Measurements from ENCODE around the gene SCYL1. TPM values are rescaled to one million over a fixed set of nuclear protein-coding genes. Genes with fewer than 3 reads are reported as not detected.

The SCYL1 gene
- total RNA-seq, 1 donor from 2014 or later: 16.9 TPM

DNA sequence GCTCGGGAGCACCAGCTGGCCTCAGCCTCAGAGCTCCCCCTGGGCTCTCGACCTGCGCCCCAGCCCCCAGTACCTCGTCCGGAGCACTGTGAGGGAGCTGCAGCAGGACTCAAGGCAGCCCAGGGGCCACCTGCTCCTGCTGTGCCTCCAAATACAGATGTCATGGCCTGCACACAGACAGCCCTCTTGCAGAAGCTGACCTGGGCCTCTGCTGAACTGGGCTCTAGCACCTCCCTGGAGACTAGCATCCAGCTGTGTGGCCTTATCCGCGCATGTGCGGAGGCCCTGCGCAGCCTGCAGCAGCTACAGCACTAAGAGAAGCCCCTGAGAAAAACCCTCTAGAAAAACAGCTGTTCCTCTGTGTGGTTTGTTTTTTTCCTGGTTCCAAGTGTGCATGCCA is 46.5 kb downstream of the SCYL1 start:
- Histone ChIP-seq H4K20me1 (ENCODE audit: low read depth) (peaks cover 48% of the 10 kb centered on the region), H3K79me2 (ENCODE audit: low read depth) (peaks cover 40% of the 10 kb centered on the region)
- no peak overlapping the region for H3K27ac Mint-ChIP-seq

DNA sequence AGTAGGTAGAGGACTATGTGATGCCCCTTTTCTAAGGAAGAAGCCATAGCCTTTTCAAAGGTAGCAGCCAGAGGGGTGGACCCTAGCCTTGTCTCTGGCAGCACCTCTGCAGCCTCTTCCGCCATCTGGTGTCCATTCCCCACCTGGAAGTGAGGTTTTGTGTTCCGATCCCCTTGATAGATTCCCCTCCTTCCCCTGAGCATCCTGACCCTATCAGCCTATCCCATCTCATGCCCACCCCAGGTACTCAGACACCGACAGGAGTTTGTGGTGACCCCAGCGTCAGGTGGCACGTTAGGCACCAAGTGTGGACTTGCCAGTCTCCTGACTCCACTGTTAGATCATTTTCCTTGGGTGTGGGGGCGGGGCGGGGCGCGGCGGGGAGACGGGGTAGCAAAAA is 47.1 kb downstream of the SCYL1 start:
- Histone ChIP-seq H2AFZ (replicated peaks) (no peak overlapping the region), H3K9me3 (ENCODE audit: low read depth) (no peaks in the 10 kb centered on the region), H3K9ac (no peak overlapping the region), H3K27me3 (peaks cover 32% of the 10 kb centered on the region), H3F3A (ENCODE audit: low read depth) (peaks cover 72% of the 10 kb centered on the region), H3K79me2 (ENCODE audit: low read depth) (peaks cover 40% of the 10 kb centered on the region), H4K20me1 (ENCODE audit: low read depth) (peaks cover 52% of the 10 kb centered on the region), H3K36me3 (no peaks in the 10 kb centered on the region), H3K27ac (no peak overlapping the region), H3K4me3 (peak overlapping the region; percentile 65), H3K4me1 (peaks cover 27% of the 10 kb centered on the region), H3K4me2 (peak overlapping the region; percentile 97)
- H3K4me1 Mint-ChIP-seq: peaks cover 56% of the 10 kb centered on the region
- peaks cover 13% of the 10 kb centered on the region for H3K36me3 Mint-ChIP-seq
- peak; percentile 86 for DNase-seq (ENCODE audit: low spot score)
- peaks cover 25% of the 10 kb centered on the region for H3K27me3 Mint-ChIP-seq (ENCODE audit: insufficient read depth, low read depth)
- H3K4me3 Mint-ChIP-seq: peak overlapping the region; percentile 90
- H3K9me3 Mint-ChIP-seq: no peaks in the 10 kb centered on the region
- TF ChIP-seq, protein P1, sequence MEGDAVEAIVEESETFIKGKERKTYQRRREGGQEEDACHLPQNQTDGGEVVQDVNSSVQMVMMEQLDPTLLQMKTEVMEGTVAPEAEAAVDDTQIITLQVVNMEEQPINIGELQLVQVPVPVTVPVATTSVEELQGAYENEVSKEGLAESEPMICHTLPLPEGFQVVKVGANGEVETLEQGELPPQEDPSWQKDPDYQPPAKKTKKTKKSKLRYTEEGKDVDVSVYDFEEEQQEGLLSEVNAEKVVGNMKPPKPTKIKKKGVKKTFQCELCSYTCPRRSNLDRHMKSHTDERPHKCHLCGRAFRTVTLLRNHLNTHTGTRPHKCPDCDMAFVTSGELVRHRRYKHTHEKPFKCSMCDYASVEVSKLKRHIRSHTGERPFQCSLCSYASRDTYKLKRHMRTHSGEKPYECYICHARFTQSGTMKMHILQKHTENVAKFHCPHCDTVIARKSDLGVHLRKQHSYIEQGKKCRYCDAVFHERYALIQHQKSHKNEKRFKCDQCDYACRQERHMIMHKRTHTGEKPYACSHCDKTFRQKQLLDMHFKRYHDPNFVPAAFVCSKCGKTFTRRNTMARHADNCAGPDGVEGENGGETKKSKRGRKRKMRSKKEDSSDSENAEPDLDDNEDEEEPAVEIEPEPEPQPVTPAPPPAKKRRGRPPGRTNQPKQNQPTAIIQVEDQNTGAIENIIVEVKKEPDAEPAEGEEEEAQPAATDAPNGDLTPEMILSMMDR (IDR thresholded peaks at IDR 0.05): peak; percentile 51
- TF ChIP-seq EZH2phosphoT487 (IDR thresholded peaks at IDR 0.05): no peak
- no peak overlapping the region for H3K27ac Mint-ChIP-seq

More for the DNA sequence above, 46.5 kb downstream of the SCYL1 start:
- H3K4me3 ChIP-seq: peak overlapping the region; percentile 93
- Mint-ChIP-seq H3K36me3 (peaks cover 13% of the 10 kb centered on the region), H3K27me3 (ENCODE audit: insufficient read depth, low read depth) (peaks cover 22% of the 10 kb centered on the region), H3K4me3 (peak overlapping the region; percentile 90), H3K9me3 (no peaks in the 10 kb centered on the region), H3K4me1 (peaks cover 56% of the 10 kb centered on the region)
- peaks cover 27% of the 10 kb centered on the region for H3K27me3 ChIP-seq
- H3K4me1 ChIP-seq: peaks cover 27% of the 10 kb centered on the region
- DNase-seq (ENCODE audit: low spot score): no peak
- H3K27ac ChIP-seq: no peak overlapping the region
- TF ChIP-seq, protein P1 (IDR thresholded peaks at IDR 0.05): no peak
- no peaks in the 10 kb centered on the region for H3K9me3 ChIP-seq (ENCODE audit: low read depth)
- no peaks in the 10 kb centered on the region for H3K36me3 ChIP-seq
- H2AFZ ChIP-seq (replicated peaks): no peak overlapping the region
- H3K9ac ChIP-seq: no peak overlapping the region
- H3K4me2 ChIP-seq: peak overlapping the region; percentile 97
- peaks cover 67% of the 10 kb centered on the region for H3F3A ChIP-seq (ENCODE audit: low read depth)

DNA sequence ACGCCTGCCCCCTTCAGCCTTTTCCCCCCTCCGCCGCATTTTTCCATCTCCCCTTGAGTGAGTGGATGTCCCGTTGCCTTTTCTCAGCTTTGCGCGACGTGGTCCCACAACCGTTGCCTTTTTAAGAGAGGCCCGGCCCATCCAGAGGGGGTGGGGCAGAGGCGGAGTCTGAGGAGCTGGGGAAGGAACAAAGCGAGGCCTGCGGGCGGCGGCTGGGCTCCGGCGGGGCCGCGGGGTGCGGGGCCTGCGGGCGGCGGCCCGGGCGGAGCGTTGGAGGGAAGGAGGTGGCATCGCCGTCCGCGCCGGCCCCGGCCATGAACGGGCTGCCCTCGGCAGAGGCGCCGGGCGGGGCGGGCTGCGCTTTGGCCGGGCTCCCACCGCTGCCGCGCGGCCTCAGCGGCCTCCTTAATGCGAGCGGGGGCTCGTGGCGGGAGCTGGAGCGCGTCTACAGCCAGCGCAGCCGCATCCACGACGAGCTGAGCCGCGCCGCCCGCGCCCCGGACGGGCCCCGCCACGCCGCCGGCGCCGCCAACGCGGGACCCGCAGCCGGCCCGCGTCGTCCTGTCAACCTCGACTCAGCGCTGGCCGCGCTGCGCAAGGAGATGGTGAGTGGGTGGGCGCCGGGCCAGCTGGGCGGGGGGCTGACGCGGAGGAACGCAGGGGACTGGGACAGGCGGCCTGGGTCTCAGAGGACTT is 47.6 kb downstream of the SCYL1 start, which contains the start of gene FAM89B:
Gene FAM89B, plus strand, starts transcription at position 183 of the 696 bp plus-strand sequence. Its CDS starts 132 bp downstream, at position 315.
- H3K4me1 Mint-ChIP-seq: peaks cover 55% of the 10 kb centered on the region

DNA sequence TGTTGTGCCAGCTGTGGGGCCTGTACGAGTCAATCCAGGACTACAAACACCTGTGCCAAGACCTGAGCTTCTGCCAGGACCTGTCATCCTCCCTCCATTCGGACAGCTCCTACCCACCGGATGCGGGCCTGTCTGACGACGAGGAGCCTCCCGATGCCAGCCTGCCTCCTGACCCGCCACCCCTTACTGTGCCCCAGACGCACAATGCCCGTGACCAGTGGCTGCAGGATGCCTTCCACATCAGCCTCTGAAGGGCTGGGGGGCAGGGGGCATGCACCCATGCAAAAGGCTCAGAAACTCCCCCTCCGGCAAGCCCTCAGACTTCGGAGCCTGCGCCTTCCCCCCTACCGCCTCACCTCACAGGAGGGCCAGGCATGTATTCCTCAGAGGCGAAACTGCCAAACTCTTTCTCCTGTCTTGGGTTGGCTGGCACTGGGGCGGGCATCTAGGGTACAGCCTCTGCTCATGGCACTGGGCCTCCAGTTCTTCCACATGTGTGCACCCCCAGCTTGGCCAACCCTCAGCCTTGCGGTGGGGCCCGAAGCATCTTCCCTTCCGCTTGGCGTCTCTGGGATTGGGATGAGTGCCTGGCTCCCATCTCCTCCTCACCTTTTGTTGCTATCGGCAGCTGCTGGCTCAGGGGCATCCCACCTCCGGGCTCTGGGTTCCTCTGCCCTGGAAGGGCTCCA is 48.7 kb downstream of the SCYL1 start:
- Histone ChIP-seq H3K9me3 (ENCODE audit: low read depth) (no peaks in the 10 kb centered on the region), H3K27ac (no peak overlapping the region), H3F3A (ENCODE audit: low read depth) (peaks cover 71% of the 10 kb centered on the region), H3K27me3 (peaks cover 48% of the 10 kb centered on the region), H3K4me1 (peaks cover 27% of the 10 kb centered on the region), H3K4me2 (peak overlapping the region; percentile 97), H2AFZ (replicated peaks) (no peak overlapping the region), H3K36me3 (no peaks in the 10 kb centered on the region), H3K4me3 (peak overlapping the region; percentile 65), H4K20me1 (ENCODE audit: low read depth) (peaks cover 56% of the 10 kb centered on the region), H3K79me2 (ENCODE audit: low read depth) (peaks cover 31% of the 10 kb centered on the region), H3K9ac (no peak overlapping the region)
- Mint-ChIP-seq H3K4me3 (peak overlapping the region; percentile 86), H3K9me3 (no peaks in the 10 kb centered on the region), H3K4me1 (peaks cover 59% of the 10 kb centered on the region), H3K27ac (no peak overlapping the region), H3K36me3 (peaks cover 10% of the 10 kb centered on the region), H3K27me3 (ENCODE audit: insufficient read depth, low read depth) (peaks cover 27% of the 10 kb centered on the region)
- TF ChIP-seq, protein P1 (IDR thresholded peaks at IDR 0.05): no peak
- no peak for TF ChIP-seq EZH2phosphoT487 (IDR thresholded peaks at IDR 0.05)
- TF ChIP-seq EZH2 (IDR thresholded peaks at IDR 0.05): no peak
- no peak for DNase-seq (ENCODE audit: low spot score)

More for the DNA sequence above, 47.6 kb downstream of the SCYL1 start, which contains the start of gene FAM89B:
- no peak within 1 kb of the TSS for H3K27ac ChIP-seq
- DNase-seq (ENCODE audit: low spot score): peak; percentile 91
- H3F3A ChIP-seq (ENCODE audit: low read depth): peaks cover 72% of the 10 kb centered on the region
- no peak within 1 kb of the TSS for H2AFZ ChIP-seq (replicated peaks)
- Mint-ChIP-seq H3K9me3 (no peaks in the 10 kb centered on the region), H3K27me3 (ENCODE audit: insufficient read depth, low read depth) (peaks cover 25% of the 10 kb centered on the region), H3K27ac (peak within 1 kb of the TSS; percentile 21), H3K36me3 (peaks cover 13% of the 10 kb centered on the region), H3K4me3 (peak within 1 kb of the TSS; percentile 90)
- peaks cover 40% of the 10 kb centered on the region for H3K79me2 ChIP-seq (ENCODE audit: low read depth)
- peaks cover 37% of the 10 kb centered on the region for H3K27me3 ChIP-seq
- H3K9me3 ChIP-seq (ENCODE audit: low read depth): no peaks in the 10 kb centered on the region
- TF ChIP-seq EZH2phosphoT487 (IDR thresholded peaks at IDR 0.05): no peak
- peak within 1 kb of the TSS; percentile 97 for H3K4me2 ChIP-seq
- H4K20me1 ChIP-seq (ENCODE audit: low read depth): peaks cover 56% of the 10 kb centered on the region
- peaks cover 27% of the 10 kb centered on the region for H3K4me1 ChIP-seq
- H3K36me3 ChIP-seq: no peaks in the 10 kb centered on the region
- H3K9ac ChIP-seq: no peak within 1 kb of the TSS
- peak within 1 kb of the TSS; percentile 93 for H3K4me3 ChIP-seq

All from neural progenitor cell (in vitro differentiated cells).